HK-2 (cell line): ENCODE measurements around the gene MMD.
"Not testable (repeated sequence)": the region's sequence is repeated elsewhere in the genome, so short reads cannot be mapped to it uniquely, and the experiment has no call there.

Source experiments
- DNase-seq: peaks from one replicate; pipeline ENCODE4 v3.0.0-alpha.2; 2018; ENCODE audit not compliant: unreplicated experiment

Gene MMD

GRCh38 chr17:55420067-55420775, 1.4 kb downstream of the MMD start:
- DNase-seq = no peak

- no peak for DNase-seq
Observed at GRCh38 chr17:55418369-55419268, 3.0 kb downstream of the MMD start.

GRCh38 chr17:55417411-55418268, 4.0 kb downstream of the MMD start:
- no peak for DNase-seq

GRCh38 chr17:55416470-55417052, 5.1 kb downstream of the MMD start:
- DNase-seq = no peak

GRCh38 chr17:55416000-55416399, 5.6 kb downstream of the MMD start:
- DNase-seq = no peak

GRCh38 chr17:55414983-55415382, 6.7 kb downstream of the MMD start:
- DNase-seq = no peak

GRCh38 chr17:55413825-55414489, 7.7 kb downstream of the MMD start:
- no peak for DNase-seq

GRCh38 chr17:55411463-55411855, 10.2 kb downstream of the MMD start:
- DNase-seq = no peak

- no peak for DNase-seq
Observed at GRCh38 chr17:55410722-55411462, 10.7 kb downstream of the MMD start.

GRCh38 chr17:55409030-55409800, 12.4 kb downstream of the MMD start:
- DNase-seq = no peak

- no peak for DNase-seq
Observed at GRCh38 chr17:55407641-55408566, 13.7 kb downstream of the MMD start.

- no peak for DNase-seq
Observed at GRCh38 chr17:55405600-55405999, 16.0 kb downstream of the MMD start.

GRCh38 chr17:55404197-55404596, 17.4 kb downstream of the MMD start:
- DNase-seq = not testable (repeated sequence)

- no peak for DNase-seq
Observed at GRCh38 chr17:55402374-55402773, 19.3 kb downstream of the MMD start.

- DNase-seq = no peak
Observed at GRCh38 chr17:55398689-55399088, 22.9 kb downstream of the MMD start.

GRCh38 chr17:55395803-55396505, 25.7 kb downstream of the MMD start:
- no peak for DNase-seq

GRCh38 chr17:55394357-55395021, 27.1 kb downstream of the MMD start:
- no peak for DNase-seq
